B cell (primary cell): ENCODE data around the gene MPP4.

Experiments
- CTCF ChIP-seq: fragments of 200-600 bp; IDR thresholded peaks from one replicate; pipeline ENCODE4 v1.8.0; 2022; ENCODE audit warnings: antibody characterized with exemption, mild to moderate bottlenecking
- EZH2 ChIP-seq: IDR thresholded peaks from 2 replicates; pipeline ENCODE4 v1.6.1; 2012; ENCODE audit warnings: borderline replicate concordance, low read depth, mild to moderate bottlenecking, moderate library complexity, low read length; ENCODE audit not compliant: insufficient read depth, poor library complexity, severe bottlenecking

GRCh38 chr2:201701646-201702045, 3.2 kb upstream of the MPP4 start:
- TF ChIP-seq CTCF: no peak
- no peak for TF ChIP-seq EZH2
